Right lobe of liver (tissue), 4 donors: ENCODE data around the gene PIK3R5.

Experiments
- CTCF ChIP-seq, 4 donors: fragments of 200-600 bp in 3 of 4; fragments of 450-650 bp in 1 of 4; IDR thresholded peaks; one replicate each; pipeline versions ENCODE4 v1.5.1 to v1.8.0; 2016 to 2022; ENCODE audit warnings: antibody characterized with exemption in 4 of 4, mild to moderate bottlenecking in 2 of 4
- POLR2A ChIP-seq: fragments of 450-650 bp; IDR thresholded peaks from one replicate; pipeline ENCODE4 v1.6.1; 2017; ENCODE audit warnings: antibody characterized with exemption, mild to moderate bottlenecking
- donor health status: DM: no; HTN: no; CAD: no.
- donor health status: DM: no; HTN: no; CAD: no.
- donor health status: DM: no; HTN: yes; CAD: no.

DNA sequence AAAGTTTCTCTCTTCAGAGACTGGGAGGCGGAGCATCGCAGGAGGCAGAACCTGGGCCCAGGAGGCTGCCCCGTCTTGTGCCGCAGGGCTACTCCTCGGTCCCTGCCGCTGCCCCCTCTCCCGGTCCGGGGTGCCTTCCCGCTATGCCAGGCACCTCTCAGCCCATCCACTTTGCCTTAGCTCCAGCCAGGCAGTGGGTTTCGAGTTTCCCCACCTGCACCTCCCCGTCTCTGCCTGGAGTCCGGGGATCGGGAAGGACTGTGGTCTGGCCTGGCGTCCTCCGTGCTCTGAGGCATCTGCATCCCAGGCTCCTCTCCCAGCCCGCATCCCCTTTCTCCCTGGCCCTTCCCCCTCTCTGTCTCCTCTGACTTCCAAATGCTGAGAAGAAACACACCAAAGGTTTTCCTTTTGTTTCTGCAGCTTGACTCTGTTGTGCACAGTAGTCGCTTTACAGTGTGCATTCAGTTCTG lies 71.3 kb downstream of the PIK3R5 start:
- TF ChIP-seq CTCF (IDR thresholded peaks at IDR 0.05) (no peak), POLR2A (no peak)
